GM18499 (cell line): ENCODE data around the gene RHPN2.
"Not testable (repeated sequence)": the region's sequence is repeated elsewhere in the genome, so short reads cannot be mapped to it uniquely, and the experiment has no call there.

Experiments used
- ATAC-seq: cut with Tn5 transposase; IDR thresholded peaks from one replicate; pipeline ENCODE4 v1.9.1; 2021; ENCODE audit warnings: moderate number of reproducible peaks; ENCODE audit not compliant: insufficient read depth, unreplicated experiment

The RHPN2 gene

GRCh38 chr19:32982488-32982887, 82.2 kb downstream of the RHPN2 start:
- ATAC-seq, result not testable (repeated sequence)

DNA sequence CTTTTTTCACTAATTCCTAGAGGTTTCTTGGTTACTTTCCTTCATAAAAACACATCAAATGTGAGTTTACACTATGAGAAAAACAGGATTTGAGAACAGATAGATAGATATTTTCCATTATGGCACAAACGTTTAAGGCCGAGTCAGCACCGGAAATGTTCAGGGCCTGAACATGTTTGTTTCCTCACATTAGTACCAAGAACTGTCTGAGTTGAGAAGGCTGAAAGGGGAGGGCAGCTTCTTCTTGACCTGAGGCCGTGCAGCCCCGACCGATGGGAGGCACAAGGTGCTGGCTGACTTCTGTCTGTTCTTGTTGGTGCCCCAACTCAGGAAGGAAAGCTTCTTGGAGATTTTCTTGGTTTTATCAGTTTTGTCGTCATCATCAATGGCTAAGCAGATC, 84.9 kb downstream of the RHPN2 start:
- not testable (repeated sequence) for ATAC-seq

DNA sequence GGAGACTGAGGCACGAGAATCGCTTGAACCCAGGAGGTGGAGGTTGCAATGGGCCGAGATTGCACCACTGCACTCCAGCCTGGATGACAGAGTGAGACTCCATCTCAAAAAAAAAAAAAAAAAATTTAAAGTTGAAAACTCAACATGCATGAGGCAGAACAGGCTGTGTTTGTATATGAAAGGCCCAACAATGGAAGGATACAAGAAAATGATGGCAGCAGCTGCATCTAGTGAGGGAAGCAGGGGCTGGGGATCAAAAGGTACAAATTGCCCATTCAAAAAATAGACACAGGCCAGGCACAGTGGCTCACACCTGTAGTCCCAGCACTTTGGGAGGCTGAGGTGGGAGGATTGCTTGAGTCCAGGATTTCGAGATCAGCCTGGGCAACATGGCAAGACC, 86.9 kb downstream of the RHPN2 start:
- not testable (repeated sequence) for ATAC-seq

- ATAC-seq, result no peak
Measured at GRCh38 chr19:32977280-32977679, 87.4 kb downstream of the RHPN2 start.

DNA sequence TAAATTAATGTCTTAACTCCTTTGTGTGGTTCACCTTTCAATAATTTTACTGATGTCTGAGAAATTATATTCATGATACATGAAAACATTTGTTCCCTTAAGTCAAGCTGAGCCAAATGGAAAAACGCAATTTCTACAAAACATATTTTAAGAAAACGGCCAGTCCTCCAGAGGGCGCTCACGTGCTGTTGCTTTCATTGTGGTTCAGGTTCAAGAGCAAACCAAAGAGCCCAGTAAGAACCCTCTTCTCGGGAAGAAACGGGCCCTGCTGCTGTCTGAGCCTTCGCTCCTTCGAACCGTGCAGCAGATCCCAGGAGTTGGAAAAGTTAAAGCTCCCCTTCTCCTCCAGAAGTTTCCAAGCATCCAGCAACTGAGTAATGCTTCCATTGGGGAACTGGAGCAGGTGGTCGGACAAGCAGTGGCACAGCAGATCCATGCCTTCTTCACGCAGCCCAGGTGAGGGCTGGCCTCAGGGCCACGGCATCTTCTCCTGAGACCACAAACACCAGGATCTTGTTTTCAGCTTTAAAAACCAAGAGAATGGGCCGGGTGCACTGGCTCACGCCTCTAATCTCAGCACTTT, 88.4 kb downstream of the RHPN2 start:
- ATAC-seq, result no peak

DNA sequence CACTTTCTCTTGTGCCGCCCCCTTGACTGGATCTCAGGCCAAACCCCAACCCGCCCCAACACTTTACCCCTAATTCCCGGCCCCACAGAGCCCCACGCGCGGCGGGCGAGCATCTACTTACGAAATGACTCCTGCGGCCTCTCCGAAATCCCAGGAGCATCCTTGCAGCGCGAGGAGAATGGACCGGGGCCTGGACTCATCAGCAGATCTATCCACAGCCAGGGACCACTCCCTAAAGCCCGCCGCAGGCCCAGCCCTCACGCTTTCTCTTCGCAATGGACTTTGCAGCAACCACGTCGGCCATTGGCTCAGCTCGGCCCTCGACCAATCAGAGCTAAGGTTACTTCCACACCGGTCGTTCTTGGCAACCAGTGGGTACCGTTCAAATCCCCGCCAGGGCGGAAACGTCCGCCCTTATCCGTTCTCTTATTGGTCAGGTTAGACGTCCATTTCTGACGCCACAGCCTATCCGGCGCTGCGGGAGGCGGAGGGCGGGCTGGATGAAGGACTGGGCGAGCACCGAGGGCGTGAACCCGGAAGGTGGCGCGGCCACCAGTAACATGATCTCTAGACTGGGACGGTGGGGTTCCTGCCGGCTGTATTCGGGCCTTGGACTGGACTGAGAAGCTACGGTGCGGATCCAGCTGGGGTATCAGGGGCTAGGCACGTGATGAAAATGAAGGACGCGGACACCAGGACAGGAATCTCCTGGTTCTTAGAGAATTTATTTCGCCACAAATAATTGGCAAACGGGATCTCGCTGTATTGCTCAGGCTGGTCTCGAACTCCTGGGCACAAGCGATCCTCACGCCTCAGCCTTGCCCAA, 92.8 kb downstream of the RHPN2 start, which contains the start of the genes CEP89 and FAAP24:
CEP89 (minus strand) TSS at position 244 of the 826 bp plus-strand sequence; CDS start at position 160, 84 bp downstream.
FAAP24 (plus strand) TSS at position 528 of the 826 bp plus-strand sequence. CDS start 955 bp downstream, outside the sequence.
- ATAC-seq, result peak; percentile 93

DNA sequence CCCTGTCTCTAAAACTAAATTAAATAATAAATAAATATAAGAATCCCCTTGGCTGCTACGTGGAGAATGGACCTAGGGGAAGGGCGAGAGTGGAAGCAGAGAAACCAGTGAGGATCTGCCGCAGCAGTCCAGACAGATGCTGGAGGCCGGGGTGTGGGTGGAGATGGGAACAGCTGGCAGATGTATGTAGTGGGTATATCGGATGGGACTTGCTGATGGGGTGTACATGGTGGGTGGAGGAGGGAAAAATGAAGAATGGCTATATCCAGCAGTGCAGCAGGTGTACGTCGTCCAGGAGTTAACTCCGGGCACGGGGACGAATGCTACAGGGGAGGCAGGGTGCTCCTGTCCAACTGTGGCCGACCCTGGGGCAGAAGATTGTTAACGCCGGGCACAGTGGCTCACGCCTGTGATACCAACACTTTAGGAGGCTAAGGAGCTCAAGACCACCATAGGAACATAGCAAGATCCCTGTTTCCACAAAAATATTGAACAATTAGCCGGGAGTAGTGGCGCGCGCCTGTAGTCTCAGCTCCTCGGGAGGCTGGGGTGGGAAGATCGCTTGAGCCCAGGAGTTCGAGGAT, 93.6 kb downstream of the RHPN2 start:
- ATAC-seq, result no peak

- ATAC-seq, result no peak
Measured at GRCh38 chr19:32969549-32969948, 95.1 kb downstream of the RHPN2 start.

- ATAC-seq, result no peak
Measured at GRCh38 chr19:32966750-32967149, 97.9 kb downstream of the RHPN2 start.

GRCh38 chr19:32945260-32945659, 119.4 kb downstream of the RHPN2 start:
- ATAC-seq, result no peak

- not testable (repeated sequence) for ATAC-seq
Measured at GRCh38 chr19:32941273-32941672, 123.4 kb downstream of the RHPN2 start.

DNA sequence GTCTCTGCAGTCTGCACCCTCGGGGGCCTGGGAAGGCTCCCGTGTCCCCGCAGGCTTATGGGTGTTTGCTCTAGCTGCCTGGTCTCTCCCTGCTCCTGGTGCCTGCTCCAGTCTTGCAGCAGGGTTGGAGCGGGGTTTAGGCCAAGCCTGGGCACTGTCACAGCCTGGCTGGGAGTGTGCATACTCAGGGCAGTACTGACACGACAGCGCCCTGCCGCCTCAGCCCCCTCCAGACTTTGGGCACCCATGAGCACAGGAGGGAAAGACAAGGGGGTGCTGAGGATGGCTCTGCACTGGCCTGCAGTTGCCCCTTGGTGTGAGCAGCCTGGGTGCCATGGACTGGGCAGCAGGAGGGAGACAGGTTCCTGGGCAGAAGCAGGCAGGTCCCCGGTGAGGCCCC, 128.6 kb downstream of the RHPN2 start:
- no peak for ATAC-seq

- no peak for ATAC-seq
Measured at GRCh38 chr19:32935629-32936028, 129.1 kb downstream of the RHPN2 start.

DNA sequence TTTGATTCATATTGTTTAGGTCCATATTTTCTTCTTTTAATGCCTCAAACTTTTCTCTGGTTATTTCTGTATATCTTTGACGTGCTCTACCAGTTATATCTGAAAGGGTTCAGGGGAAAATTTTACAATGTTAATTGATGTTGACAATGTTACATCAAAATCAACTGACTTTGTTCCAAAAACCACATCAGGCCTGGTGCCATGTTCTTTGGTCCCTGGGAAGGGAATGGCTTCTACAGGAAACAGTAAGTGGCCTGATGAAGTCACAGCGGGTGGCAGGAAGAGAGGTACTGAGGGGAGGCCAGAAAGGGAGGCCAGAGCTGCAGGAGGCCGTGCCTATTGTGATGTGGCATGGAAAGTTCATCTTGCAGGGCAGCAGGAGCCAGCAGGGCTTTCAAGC, 131.1 kb downstream of the RHPN2 start:
- ATAC-seq, result no peak

DNA sequence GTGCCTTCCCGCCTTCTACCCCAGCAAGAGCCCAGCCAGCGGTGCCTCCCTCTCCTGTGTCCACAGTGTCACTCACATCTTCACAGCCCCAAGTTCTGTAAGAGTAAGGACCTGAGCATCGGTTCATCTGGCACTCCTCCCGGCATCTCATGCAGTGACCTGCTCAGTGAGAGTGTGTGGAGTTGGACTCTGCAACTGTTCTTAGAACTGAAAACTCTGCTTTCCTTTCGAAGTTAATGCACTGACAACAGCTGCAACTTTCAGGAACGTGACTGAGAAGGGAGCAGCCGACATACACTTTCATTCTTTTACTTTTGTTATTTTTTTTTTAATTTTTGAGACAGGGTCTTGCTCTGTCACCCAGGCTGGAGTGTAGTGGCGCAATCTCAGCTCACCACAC, 134.1 kb downstream of the RHPN2 start:
- no peak for ATAC-seq

- ATAC-seq, result no peak
Measured at GRCh38 chr19:32928806-32929205, 135.9 kb downstream of the RHPN2 start.
